Breast epithelium (tissue), 4 donors: ENCODE results near the gene CLDND2. TPM values are rescaled to one million over a fixed set of nuclear protein-coding genes. Genes with fewer than 3 reads are reported as not detected.
A peak's percentile ranks its signal among the peaks of the same experiment; 100 is the strongest.

Source experiments
- DNase-seq, 2 donors: peaks; one replicate each; pipeline ENCODE4 v3.0.0-alpha.2; 2019; ENCODE audit warnings: low spot score in 2 of 2
- H3K27ac ChIP-seq, 2 donors: fragments of 200-600 bp; sonication (generic) in 1 of 2; one replicate each; pipeline ENCODE4 v1.5.1; 2016 to 2019; ENCODE audit warnings: mild to moderate bottlenecking in 1 of 2
- H3K27me3 ChIP-seq, 2 donors: fragments of 200-600 bp; sonication (generic) in 1 of 2; one replicate each; pipeline versions ENCODE4 v1.5.1 to v1.6.0; 2017 to 2019; ENCODE audit warnings: control low read depth in 1 of 2, mild to moderate bottlenecking in 1 of 2
- H3K36me3 ChIP-seq: fragments of 200-600 bp; one replicate; pipeline ENCODE4 v1.5.1; 2019
- H3K4me1 ChIP-seq, 2 donors: fragments of 200-600 bp; sonication (generic); one replicate each; pipeline ENCODE4 v1.5.1; 2016 to 2019; ENCODE audit warnings: control low read depth in 1 of 2
- H3K4me3 ChIP-seq, 3 donors: fragments of 200-600 bp; sonication (generic); 1 replicate in 2 of 3; 2 replicates in 1 of 3; pipeline ENCODE4 v1.5.1; 2016 to 2019; ENCODE audit warnings: mild to moderate bottlenecking in 3 of 3, moderate library complexity in 2 of 3
- H3K9me3 ChIP-seq, 2 donors: fragments of 200-600 bp; sonication (generic) in 1 of 2; one replicate each; pipeline ENCODE4 v1.5.1; 2016 to 2019; ENCODE audit warnings: control low read depth in 1 of 2
- CTCF ChIP-seq, 3 donors: fragments of 450-650 bp; IDR thresholded peaks; one replicate each; pipeline ENCODE4 v1.5.1; 2016 to 2017; ENCODE audit warnings: antibody characterized with exemption in 3 of 3, mild to moderate bottlenecking in 3 of 3, moderate library complexity in 3 of 3
- POLR2A ChIP-seq: fragments of 450-650 bp; IDR thresholded peaks from one replicate; pipeline ENCODE4 v1.6.1; 2016; ENCODE audit warnings: antibody characterized with exemption, mild to moderate bottlenecking, moderate library complexity
- POLR2AphosphoS5 ChIP-seq, 3 donors: sonication (generic); formaldehyde crosslinking; IDR thresholded peaks; one replicate each; pipeline ENCODE4 v1.6.1; 2017; ENCODE audit warnings: antibody characterized with exemption in 3 of 3
- intact Hi-C: fragments of 100-400 bp; cut with DNase I; formaldehyde crosslinking; loops from one replicate; pipeline ENCODE4 v1.15.1; 2023; ENCODE audit warnings: low total_unique reads
- total RNA-seq, 3 donors: library from RNA; depleted of rRNA; stranded (reverse); fragments of >200 nt; gene quantifications; one replicate each; pipeline ENCODE4 v1.1.0, GENCODE V29; 2016

CLDND2 gene
- total RNA-seq, 3 donors from 2014 or later = not detected

GRCh38 chr19:51341976-51342580 lies 26.7 kb downstream of the CLDND2 start, which contains the start of gene VSIG10L:
VSIG10L (minus strand) TSS chr19:51342139; CDS start chr19:51342124, 15 bp downstream.
- intact Hi-C loops = no loop called here
- Histone ChIP-seq H3K27ac (peak within 1 kb of the TSS in 1 of 2 donors; percentile 12), H3K36me3 (no peaks in the 10 kb centered on the region), H3K27me3 (no peaks in the 10 kb centered on the region), H3K4me3 (no peak within 1 kb of the TSS), H3K4me1 (no peaks in the 10 kb centered on the region), H3K9me3 (no peaks in the 10 kb centered on the region)
- TF ChIP-seq CTCF (IDR thresholded peaks at IDR 0.05) = no peak
- no peak for TF ChIP-seq POLR2A
- no peak for TF ChIP-seq POLR2AphosphoS5 (IDR thresholded peaks at IDR 0.05)
- no peak for DNase-seq

- H3K9me3 ChIP-seq = no peaks in the 10 kb centered on the region
- H3K4me1 ChIP-seq = no peaks in the 10 kb centered on the region
- H3K36me3 ChIP-seq = no peaks in the 10 kb centered on the region
- H3K4me3 ChIP-seq = no peak overlapping the region
- intact Hi-C loops = no loop called here
- DNase-seq = no peak
- H3K27ac ChIP-seq = no peak overlapping the region
- no peaks in the 10 kb centered on the region for H3K27me3 ChIP-seq
- TF ChIP-seq POLR2AphosphoS5 (IDR thresholded peaks at IDR 0.05) = no peak
- no peak for TF ChIP-seq CTCF (IDR thresholded peaks at IDR 0.05)
- TF ChIP-seq POLR2A = no peak
Observed at GRCh38 chr19:51341066-51341465, 27.7 kb downstream of the CLDND2 start.

- Histone ChIP-seq H3K27ac (peak overlapping the region; percentile 30 to 82), H3K9me3 (no peaks in the 10 kb centered on the region), H3K36me3 (no peaks in the 10 kb centered on the region), H3K4me1 (no peaks in the 10 kb centered on the region), H3K4me3 (peak overlapping the region; percentile 49 to 80 (median 67)), H3K27me3 (no peaks in the 10 kb centered on the region)
- peak in 2 of 3 donors; percentile 18 to 61 for TF ChIP-seq CTCF (IDR thresholded peaks at IDR 0.05)
- TF ChIP-seq POLR2AphosphoS5 (IDR thresholded peaks at IDR 0.05) = peak in 1 of 3 donors; percentile 42
- no peak for TF ChIP-seq POLR2A
- intact Hi-C loops = no loop called here
- peak; percentile 97 to 99 for DNase-seq
Observed at GRCh38 chr19:51339687-51340656, 28.8 kb downstream of the CLDND2 start.

- Histone ChIP-seq H3K27ac (peak overlapping the region; percentile 45 to 82), H3K9me3 (no peaks in the 10 kb centered on the region), H3K36me3 (no peaks in the 10 kb centered on the region), H3K4me1 (no peaks in the 10 kb centered on the region), H3K4me3 (peak overlapping the region; percentile 49 to 80 (median 67)), H3K27me3 (no peaks in the 10 kb centered on the region)
- peak in 1 of 2 donors; percentile 23 for DNase-seq
- intact Hi-C loops = no loop called here
- TF ChIP-seq POLR2A (no peak), POLR2AphosphoS5 (IDR thresholded peaks at IDR 0.05) (no peak), CTCF (IDR thresholded peaks at IDR 0.05) (no peak)
Observed at GRCh38 chr19:51339313-51339686, 29.5 kb downstream of the CLDND2 start.
